Hippocampal formation (tissue), 2 donors: ENCODE measurements around the gene ZNRF1.
A peak's percentile ranks its signal among the peaks of the same experiment; 100 is the strongest.
"Not testable (repeated sequence)": the region's sequence is repeated elsewhere in the genome, so short reads cannot be mapped to it uniquely, and the experiment has no call there.

Source experiments
- DNase-seq, 2 donors: peaks; one replicate each; lab custom pipeline; 2025; lab: John Stamatoyannopoulos, UW

The ZNRF1 gene

DNA sequence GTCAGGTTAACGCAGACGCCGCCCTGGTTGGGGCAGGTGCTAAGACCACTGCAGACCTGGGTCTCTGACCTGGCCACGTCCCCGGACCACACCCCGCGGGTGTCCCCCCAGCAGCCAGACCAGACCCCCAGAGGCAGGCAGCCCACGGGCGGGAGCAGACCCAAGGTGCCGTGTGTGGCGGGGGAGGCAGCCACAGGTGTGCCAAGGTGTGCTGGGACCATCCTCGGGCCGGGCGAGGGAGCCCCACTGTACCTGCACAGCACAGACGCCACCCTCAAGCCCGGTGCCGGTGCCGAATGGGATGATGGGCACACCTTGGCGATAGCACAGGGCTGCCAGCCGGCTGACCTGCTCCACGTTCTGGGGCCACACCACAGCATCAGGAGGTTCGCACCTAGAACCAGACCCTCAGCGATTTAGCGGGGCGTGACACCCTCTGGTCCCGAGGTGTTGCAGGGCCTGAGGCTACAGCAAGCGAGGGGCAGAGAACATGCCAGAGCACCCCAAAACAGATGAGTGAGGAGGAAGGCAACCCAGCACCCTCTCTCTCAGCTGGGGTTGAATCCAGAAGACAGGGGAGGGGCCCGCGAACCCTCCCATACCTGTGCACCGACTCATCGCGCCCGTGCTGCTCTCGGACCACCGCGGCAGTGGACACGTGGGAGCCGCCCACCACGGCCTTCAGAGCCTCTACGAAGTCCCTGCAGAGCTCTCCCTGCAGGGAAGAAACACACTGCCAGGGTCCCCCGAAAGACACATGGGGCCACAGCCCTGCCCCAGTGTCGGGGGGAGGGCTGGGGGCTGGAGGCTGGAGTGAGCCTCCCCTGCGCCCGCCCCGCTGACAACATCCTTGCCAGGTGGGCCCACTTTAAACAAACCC lies 116.4 kb downstream of the ZNRF1 start:
- DNase-seq: no peak

DNA sequence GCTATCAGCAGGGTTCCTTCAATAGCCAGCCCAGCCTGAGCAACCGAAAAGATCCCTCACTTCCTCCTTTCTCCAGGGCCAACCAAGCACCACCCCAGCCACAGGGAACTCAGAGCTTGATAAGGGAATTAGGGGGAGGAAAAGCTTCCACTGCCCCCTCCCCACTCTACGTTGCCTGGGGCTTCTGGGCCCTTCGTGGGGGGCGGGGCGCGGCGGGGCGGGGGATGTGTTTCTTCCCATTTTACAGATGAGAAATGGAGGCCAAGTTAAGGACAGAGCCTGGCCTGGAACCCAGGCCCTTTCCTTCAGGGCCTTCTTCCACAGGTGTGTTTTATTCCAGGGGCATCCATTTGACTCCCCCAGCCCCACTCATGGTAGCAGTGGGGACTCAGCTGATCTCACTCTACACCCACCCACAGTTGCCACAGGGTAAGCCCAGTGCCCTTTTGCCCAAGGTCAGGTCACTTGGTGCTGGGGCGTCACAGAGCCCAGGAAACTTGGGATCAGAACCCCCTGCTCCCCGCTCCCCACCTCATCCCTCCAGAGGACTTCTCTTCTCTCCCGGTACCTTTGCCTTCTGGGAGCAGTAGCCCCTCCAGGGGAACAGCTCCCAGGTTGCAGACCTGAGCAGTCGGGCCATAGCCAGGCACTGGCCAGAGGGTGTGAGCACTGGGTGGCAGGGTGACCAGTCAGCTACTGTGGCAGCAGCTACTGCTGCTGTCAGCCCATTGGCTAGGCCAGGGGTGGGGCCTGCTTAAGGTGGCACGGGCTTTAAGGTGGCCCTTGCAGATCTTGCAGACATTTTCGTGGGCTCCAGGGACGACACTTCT lies 117.5 kb downstream of the ZNRF1 start, which contains the start of gene LDHD:
LDHD (minus strand) TSS at position 700 of the 830 bp plus-strand sequence; CDS start at position 640, 60 bp downstream.
- peak; percentile 85 to 86 for DNase-seq

DNA sequence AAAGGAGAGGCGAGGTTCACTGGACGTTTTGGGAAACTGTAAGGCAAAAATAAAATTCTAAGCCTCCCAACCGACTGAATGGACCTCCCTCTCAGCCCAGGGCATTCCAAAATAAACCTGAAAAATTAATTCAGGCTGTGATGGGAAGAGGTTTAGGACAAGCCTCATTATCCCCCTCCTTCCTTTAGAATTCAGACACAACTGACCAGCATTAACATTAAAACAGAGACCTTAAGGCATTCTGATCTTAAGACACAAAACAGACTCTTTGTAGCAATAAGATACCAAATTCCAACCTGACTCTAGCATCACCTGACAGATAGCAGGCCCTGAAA lies 118.1 kb downstream of the ZNRF1 start:
- DNase-seq: no peak

DNA sequence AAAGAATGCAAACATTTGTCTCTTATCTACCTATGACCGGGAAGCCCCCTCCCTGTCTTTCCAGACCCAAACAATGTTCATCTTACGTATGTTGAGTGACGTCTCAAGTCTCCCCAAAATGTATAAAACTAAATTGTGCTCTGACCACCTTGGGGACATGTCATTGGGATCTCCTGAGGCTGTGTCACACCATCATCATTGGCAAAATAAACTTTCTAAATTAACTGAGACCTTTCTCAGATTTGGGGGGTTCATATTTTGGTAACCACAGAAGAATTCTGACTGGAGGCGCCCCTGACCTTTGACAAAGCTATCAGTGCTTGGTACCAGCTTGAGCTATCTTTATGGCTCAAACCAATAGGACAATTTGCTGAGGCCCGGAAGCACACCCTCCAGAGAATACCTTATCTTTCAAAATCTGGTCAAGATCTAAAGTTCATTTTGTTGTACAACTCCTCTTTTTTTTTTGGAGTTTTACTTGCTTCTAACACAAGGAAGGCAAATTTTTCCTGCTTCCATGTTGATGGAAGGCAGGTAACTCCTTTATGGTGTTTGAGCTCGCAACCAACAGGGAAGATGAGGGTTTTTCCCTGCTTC lies 120.2 kb downstream of the ZNRF1 start:
- no peak for DNase-seq

DNA sequence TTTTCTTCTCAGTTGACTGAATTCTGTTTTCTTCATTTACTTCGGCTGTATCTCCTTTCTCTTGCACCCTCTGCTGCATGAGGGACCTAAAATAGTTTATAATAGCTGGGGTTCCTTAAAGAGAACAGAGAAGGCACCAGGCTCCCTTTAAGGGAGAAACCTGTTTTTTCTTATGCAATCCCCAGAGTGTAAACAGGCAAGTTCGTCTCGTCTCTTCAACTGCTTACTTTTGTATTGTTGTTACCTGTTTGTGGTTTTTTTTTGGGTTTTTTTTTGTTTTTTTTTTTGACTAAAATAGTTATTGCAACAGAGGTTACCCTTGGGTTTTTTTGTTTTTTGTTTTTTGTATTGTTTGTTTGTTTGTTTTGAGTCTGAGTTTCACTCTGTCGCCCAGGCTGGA lies 121.4 kb downstream of the ZNRF1 start:
- no peak for DNase-seq

DNA sequence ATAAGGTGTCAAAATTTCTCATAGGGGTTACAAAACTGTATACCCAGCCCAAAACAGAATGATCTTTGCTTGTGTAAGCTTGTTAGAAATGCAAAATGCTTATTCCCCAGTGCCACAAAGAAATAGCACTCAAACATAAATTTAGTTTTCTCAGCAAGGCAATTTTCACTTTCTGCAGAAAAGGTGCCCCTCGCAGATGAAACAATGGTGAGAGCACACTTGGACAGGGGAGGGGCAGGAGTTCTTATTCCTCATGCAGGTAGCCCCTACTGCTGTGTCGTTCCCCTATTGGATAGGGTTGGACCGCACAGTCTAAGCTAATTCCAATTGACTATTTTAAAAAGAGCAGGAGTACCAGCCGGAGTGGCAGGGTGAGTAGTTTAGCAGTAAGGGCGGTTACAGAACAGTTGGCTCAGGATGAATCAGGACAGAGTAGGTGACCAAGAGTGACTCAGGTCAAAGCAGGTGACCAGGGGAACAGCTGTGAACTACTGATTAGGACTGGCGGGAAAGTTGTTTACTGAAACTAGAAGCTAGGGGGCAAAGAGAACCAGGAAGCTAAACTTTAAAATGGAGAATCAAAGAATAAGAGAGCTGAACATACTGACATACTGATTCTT lies 123.2 kb downstream of the ZNRF1 start:
- DNase-seq: no peak

DNA sequence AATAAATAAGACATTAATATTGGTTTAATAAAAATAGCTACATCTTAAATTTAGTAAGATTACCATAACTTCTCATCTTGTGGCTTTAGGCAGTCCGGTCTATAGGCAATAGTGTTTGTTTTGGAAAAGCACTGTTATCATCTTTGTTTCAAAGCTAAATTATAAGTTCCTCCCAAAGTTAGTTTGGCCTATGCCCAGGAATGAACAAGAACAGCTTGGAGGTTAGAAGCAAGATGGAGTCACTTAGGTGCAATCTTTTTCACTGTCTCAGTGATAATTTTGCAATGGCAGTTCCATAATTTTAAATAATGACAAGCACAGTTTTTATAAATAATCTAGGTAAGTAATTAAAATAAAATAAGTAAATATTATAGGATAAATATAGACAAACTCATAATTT lies 123.8 kb downstream of the ZNRF1 start:
- no peak for DNase-seq

DNA sequence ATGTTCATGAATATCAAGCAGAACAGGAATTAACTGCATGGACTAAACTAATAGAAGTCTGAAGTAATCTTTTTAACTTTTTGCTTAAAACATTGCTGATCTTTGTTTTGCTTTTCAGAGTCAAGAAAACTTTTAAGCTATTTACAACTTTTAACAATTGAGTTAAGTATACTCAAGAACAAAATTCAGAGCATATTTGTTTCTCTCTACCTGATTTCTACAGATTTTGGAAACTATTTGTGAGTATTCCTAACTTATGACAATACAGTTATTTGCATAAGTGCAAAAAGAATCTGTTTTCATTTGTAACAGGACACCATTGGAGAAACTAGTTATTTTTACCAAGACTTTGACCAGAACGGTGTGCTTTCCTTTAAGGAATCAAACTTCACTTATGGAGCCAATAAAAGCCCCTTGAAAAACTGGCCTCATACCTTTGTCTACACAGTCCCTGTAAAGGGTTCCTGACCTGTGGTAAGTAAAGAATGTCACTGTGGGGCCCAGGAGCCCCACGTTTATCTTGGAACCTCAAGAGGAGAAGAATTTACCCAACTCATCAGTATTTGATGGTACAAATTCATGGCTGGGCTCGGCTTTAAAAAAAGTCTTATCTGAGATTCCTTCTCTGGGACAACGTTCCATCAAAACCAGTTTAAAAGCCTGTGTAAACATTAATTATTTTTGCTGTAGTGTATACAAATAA lies 129.0 kb downstream of the ZNRF1 start:
- no peak for DNase-seq

DNA sequence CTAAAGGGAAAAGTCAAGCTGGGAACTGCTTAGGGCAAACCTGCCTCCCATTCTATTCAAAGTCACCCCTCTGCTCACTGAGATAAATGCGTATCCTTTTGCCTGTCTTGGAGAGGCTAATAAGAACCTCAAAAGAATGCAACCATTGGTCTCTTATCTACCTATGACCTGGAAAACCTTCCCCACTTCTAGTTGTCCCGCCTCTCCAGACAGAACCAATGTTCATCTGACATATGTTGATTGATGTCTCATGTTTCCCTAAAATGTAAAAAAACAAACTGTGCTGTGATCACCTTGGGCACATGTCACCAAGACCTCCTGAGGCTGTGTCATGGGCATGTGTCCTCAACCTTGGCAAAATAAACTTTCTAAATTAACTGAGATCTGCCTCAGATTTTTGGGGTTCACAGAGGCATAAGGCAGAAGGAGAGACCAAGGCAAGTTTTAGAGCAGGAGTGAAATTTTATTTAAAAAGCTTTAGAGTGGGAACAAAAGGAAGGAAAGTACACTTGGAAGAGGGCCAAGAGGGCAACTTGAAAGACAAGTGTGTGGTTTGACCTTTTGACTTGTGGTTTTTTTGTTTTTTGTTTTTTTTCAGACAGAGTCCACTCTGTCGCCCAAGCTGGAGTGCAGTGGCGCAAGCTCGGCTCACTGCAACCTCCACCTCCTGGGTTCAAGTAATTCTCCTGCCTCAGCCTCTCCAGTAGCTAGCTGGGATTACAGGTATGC lies 130.8 kb downstream of the ZNRF1 start:
- DNase-seq: not testable (repeated sequence)

DNA sequence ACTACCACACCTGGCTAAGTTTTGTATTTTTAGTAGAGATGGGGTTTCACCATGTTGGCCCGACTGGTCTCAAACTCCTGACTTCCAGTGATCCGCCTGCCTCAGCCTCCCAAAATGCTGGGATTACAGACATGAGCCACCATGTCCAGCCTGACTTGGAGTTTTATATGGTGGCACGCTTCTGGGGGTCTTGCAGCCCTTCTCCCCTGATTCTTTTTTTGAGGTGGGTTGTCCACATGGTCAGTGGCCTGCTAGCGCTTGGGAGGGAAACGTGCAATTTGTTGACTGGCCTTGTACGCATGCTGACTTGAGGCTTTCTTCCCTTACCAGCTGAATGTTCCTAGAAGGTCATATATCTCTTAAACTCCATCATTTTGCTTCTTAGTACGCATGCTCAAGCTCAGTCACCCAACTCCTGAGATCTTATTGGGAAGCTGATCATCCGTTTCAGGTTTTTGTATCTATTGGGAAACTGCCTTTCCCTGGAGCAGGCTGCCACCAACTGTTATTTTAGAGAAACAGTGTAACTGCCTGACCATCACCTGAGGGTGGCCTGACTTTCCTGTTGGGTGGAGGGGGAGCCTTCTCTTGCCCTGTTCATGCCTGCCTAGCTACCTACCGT lies 131.4 kb downstream of the ZNRF1 start:
- DNase-seq: no peak

DNA sequence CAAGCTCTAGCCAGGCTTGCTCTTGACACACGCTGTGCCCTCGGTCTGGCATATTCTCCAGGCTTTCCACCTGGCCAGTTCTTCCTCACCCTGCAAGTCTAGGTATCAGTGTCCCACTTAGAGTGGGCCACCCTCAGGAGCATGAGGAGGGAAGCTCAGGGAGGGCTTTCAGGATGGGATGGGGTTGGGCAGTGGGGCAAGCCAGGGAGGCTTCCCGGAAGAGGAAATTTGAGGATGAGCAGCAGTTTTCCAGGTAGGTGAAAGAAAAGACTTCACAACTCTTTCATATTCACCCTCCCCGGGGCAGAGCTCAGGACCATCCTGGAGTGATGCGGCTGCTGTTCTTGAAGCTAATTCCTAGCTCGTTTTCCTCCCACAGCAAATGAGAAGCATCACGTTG lies 132.3 kb downstream of the ZNRF1 start:
- no peak for DNase-seq

DNA sequence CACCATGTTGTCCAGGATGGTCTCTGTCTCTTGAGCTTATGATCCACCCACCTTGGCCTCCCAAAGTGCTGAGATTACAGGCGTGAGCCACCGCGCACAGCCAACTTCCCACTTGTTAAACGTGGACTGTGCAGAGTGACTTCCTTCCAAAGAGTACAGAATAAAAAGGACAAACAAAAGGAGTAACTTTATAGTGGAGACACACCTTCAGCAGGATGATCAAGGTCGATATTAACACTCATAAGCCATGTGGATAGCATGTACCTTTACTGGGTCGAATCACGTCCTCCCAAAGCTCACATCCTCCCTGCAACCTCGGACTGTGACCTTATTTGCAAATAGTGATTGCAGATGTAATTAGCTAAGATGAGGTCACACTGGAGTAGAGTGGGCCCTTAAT lies 139.4 kb downstream of the ZNRF1 start:
- no peak for DNase-seq

DNA sequence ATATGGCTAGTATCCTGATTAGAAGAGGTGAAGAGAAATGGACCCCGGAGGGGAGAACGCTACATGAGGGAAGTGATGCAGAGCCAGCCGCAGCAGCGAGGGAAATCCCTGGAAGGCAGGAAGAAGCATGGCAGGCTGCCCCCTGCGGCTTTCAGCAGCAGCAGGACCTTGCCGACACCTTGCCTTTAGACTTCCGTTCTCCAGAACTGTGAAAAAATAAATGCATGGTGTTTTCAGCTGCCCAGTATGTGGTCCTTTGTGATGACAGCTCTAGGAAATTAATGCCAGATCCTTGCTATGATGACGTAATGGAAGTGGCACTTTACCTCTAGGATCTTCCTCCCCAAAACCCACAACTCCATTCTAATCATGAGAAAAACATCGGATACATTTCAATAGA lies 139.8 kb downstream of the ZNRF1 start:
- no peak for DNase-seq

DNA sequence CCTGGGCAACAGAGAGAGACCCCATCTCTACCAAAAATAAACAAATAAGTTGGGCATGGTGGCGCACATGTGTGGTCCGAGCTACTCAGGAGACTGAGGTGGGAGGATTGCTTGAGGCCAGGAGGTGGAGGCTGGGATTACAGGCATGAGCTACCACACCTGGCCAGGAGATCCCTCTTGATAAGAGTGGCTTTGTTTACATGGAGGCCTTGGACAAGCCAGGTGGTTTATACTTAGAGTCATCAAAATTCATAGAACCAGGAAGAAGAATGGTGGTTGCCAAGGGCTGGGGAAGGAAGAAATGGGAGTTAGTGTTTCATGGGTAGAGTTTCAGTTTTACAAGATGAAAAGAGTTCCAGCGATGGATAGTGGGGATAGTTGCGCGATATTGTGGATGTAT lies 140.7 kb downstream of the ZNRF1 start:
- DNase-seq: no peak

DNA sequence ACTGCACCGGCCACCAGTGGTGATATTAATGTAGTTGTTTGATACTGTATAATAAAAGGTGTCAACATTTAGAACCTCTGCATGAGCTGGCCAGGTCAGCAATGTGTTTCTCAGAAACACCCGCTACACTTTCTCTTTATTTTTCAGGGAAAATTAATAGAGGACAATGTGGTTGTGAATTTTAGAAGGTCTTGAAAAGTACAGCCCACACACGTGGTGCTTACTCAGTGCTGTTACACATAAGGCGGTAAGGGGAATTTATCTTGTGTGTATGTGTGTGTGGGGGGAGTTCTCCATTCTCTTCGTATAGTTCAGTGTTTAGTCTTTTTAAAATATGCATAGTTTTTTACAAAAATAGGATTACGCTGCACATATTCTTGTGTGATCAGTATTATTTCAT lies 145.1 kb downstream of the ZNRF1 start:
- DNase-seq: no peak

DNA sequence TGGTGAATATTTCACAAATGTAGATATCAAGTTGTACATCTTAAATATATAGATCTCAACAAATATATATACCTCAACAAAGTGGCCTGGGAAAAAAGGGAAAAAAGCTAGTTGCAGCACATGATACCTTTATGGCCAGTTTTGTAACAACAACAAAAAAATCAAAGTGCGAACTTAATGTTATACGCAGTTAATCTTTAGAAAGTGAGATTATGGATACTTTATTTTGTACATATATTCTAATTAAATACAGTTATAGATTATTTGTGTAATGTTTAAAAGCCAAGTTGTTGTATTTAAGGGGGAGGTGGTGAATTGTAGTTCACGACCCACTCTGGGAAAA lies 149.1 kb downstream of the ZNRF1 start:
- no peak for DNase-seq

DNA sequence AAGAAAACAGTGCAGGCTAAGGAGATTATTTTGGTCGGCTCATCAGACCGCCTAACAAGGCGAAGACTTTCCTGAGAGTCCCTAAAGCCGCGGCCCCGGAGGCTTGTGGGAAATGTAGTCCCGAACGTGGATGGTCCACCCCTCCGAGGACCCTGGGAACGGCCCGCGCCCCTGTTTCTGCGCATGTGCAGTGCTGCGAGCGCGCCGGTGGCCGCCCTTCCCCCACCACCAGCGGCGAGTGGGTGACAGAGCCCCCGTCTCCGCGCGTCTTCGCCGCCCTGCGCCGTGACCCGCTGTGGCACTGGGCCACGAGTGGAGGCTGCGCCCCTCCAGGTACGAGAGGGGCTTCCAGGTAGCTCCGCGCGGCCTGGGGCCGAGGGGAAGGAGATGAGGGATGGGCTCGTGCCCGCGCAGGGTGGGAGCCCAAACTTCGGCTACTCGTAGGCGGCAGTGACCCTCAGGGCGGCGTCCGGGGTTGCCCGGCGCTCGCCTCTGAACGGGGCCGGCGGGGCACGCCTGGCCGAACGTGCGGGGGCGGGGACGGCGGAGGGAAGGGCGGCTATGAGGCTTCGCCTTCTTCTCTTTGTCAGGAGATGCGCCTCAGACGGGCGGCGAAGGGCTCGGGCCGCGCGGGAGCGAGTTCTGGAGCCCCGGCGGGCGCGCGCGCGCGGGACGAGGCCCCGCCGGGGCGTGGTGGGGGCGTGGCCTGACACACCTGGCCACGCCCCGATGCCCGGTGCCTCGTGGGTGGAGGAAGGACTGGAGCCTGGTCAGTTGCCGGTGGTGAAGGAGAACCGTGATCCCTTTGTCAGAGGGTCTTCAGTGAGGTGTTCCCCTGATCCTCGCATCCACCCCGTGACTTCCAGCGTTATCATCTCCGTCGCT lies 149.7 kb downstream of the ZNRF1 start, which contains the start of gene ZFP1:
ZFP1 (plus strand) TSS at position 214 of the 885 bp plus-strand sequence. CDS start 4,428 bp downstream, outside the sequence.
- peak; percentile 89 to 91 for DNase-seq

DNA sequence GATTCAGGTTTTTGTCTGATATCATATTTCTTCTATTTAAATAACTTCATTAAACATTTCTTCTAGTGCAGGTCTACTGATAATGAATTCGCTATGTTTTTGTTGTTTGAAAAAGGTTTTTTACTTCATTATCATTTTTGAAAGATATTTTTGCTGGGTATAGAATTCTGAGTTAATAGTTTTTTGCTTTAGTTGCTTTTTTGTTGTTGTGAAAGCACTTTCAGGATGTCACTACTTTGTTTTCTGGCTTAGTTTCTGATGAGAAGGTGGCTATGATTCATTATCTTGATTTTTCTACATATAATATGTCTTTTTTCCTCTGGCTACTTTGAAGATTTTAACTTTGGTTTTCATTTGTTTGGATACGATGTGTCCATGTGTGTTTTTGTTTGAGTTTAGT lies 153.0 kb downstream of the ZNRF1 start:
- no peak for DNase-seq

DNA sequence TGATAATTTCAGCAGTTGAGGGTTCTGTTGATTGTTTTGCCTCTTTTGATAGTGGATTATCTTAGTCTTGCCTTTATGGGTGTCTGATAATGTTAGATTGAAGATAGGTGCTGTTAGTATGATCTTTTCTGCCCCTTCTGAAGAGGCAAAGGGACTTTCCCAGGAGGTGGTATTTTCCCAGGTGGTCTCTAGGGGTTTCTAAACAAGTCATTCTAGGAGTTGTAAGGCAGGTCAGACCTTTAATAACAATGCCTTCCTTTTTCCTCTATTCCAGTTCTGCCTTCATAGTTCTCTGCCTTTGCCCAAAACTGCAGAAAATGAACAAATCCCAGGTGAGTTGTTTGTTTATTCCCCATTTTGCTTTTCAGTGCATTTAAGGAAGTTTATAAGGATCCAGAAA lies 153.8 kb downstream of the ZNRF1 start:
- no peak for DNase-seq
